ENCODE measurements around the gene KRTAP2-2. TPM values are rescaled to one million over a fixed set of nuclear protein-coding genes. Genes with fewer than 3 reads are reported as not detected.

Gene KRTAP2-2
- polyA plus RNA-seq, 4 donors = not detected

DNA sequence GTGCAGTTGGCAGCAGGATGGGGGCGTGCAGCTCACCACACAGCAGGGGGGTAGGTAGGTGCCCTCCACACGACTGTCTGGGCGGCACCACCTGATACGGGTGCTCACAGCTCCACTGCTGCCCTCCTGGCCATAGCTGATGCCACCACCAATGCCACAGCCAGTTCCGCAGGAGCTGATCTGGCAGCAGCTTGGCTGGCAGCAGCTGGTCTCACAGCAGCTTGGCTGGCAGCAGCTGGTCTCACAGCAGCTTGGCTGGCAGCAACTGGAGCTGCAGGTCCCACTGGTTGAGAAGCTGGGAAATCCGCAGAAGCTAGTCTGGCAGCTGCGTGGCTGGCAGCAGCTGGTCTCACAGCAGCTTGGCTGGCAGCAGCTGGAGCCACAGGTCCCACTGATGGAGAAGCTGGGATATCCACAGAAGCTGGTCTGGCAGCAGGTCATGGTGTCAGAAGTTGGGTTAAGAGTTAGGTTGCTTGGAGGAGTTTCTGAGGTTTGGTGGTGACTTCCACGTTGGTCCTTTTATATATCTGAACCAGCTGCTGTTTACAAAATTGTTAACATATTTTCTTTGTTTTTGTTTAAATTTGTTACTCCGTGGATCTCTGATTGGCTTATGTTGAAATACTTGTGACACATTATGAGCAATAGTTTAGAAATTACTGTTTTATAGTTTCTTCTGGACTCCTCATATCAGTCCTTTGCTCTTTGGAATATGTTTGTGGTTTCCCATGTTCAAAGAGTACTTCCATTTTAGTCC is 28.1 kb downstream of the KRTAP2-2 start, which contains the start of gene KRTAP1-5:
KRTAP1-5 (minus strand) TSS at position 494 of the 757 bp plus-strand sequence; CDS start at position 441, 53 bp downstream.
- no peak for DNase-seq (ENCODE audit: low read depth in 4 of 4, low spot score in 2 of 4)

DNA sequence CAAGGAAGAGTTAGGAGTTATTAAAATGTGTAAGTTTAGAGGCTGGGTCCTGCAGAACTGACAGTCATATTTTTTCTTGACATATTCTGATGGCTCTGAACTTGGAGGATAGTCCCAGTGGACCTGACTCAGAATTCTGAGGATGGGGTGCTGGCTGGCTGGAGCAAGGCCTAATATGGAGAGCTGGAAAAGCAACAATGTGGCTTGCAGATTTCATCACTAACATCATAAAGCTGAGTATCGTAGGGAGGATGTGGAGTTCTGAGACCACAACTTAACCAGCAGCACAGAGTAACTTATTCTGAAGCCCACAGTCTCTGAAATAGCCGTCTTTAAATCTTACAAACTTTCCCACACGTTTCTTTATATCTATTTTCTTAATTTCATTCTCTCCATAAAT is 30.3 kb downstream of the KRTAP2-2 start:
- DNase-seq (ENCODE audit: low read depth in 4 of 4, low spot score in 2 of 4) = no peak

DNA sequence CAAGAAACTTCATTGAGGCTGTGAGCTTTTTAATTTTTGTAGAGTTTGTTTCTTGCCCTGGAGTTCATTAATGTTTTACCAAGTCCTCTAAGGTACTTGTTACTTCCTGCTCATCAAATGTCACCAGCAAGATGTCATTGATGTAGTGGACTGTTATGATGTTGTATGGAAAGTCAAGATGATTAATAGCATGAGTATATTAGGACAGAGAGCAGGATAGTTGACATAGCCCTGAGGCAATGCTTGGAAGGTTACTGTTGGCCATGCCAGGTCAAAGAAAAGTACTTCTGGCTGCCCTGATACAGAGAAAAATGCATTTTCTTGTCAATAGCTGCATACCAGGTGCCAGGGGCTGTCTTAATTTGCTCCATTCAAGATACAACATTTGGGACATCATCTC is 34.7 kb downstream of the KRTAP2-2 start:
- no peak for DNase-seq (ENCODE audit: low read depth in 4 of 4, low spot score in 2 of 4)

DNA sequence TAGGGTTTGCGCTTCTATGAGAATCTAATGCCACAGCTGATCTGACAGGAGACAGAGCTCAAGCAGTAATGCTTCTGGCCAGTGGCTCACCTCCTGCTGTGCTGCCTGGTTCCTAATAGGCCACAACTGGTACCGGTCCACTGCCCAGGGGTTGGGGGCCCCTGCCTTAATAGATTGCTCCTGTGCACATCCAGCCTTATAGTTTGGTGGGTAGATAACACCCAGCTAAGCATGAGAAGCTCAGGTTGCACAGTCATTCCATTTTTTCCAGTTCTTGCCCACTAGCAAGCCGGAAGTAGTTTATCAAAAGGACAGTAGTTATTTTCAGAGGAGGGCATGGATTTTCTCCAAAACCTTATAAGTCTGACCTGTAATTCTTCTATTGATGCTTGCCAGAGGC is 35.6 kb downstream of the KRTAP2-2 start:
- no peak for DNase-seq (ENCODE audit: low read depth in 4 of 4, low spot score in 2 of 4)

DNA sequence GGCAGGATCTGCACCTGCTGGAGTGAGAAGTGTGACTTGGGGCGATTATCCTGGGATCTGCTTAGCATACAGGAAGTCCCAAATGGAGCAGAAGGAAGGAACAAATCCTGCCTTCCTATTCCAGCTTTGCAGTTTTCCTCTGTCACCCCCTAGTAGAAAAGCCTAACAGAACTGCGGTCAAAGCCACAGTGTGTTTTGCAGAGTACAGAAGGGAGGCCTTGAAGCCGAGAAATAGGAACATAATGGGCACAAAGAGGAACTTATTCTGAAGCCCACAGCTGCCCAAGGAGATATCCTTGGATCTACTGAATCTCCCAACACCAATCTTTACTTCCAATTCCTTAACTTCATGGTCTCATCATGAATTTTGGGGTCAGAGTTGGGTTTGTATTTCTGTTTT is 36.5 kb downstream of the KRTAP2-2 start:
- no peak for DNase-seq (ENCODE audit: low read depth in 4 of 4, low spot score in 2 of 4)

DNA sequence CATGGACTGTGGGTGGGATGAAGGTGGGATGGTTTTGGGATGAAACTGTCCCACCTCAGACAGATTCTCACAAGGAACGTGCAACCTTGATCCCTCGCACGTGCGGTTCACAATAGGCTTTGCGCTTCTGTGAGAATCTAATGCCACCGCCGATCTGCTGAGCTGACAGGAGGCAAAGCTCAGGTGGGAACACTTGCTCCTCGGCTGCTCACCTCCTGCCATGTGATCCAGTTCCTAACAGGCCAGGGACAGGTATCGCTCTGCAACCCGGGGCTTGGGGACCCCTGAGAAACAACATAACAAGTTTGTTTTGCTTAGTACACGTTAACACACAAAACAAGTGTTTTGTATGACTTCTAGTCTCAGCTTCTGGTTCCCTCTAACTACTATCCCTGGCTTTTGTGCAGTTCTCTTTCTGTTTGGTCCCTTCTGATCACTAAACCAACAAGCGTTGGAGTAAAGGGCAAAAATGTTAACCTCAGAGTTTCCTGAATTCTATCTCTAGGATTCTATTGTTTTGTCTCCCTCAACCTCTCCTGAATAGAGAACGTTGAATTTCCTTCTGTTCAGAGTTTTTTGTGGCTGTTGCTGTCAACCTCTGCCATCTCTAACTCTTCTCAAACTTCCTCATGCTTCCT is 38.3 kb downstream of the KRTAP2-2 start:
- no peak for DNase-seq (ENCODE audit: low read depth in 4 of 4, low spot score in 2 of 4)

DNA sequence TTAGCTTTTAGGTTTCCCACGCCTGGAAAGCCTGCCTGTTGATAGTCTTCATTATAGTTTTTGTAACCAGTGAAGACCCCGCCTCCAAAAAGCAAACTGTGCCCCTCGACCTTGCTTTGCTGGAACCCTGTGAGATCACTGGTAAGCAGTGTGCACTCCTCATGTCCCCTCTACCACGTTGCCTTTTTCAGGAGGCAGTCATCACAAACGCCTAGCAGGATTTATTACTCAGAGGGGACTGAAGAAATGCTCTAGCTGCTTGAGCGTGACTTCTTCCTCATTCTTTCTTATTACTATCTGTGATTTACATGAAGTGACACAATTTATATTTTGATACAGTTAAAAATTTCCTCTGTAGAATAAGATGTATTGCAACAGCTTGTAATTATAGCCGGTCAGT is 39.6 kb downstream of the KRTAP2-2 start:
- no peak for DNase-seq (ENCODE audit: low read depth in 4 of 4, low spot score in 2 of 4)

DNA sequence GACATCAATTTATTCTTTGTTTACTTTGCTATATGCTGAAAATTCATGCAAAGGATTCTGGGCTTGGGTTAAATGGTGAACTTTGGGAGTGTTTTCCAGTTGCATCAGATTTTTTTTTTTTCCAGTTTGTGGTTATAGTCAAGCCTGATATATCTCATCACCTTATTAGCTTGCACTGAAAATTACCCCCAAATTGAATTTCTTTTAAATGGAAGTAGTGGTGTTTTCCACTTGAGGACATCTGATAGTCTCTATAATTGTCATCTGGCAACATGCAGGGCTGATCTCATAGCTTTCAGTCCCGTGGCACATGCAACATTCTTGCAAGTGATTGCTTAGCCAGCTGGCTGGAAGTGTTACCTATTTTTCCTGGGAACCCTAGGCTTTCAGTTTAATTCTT is 41.4 kb downstream of the KRTAP2-2 start:
- DNase-seq (ENCODE audit: low read depth in 4 of 4, low spot score in 2 of 4) = no peak

DNA sequence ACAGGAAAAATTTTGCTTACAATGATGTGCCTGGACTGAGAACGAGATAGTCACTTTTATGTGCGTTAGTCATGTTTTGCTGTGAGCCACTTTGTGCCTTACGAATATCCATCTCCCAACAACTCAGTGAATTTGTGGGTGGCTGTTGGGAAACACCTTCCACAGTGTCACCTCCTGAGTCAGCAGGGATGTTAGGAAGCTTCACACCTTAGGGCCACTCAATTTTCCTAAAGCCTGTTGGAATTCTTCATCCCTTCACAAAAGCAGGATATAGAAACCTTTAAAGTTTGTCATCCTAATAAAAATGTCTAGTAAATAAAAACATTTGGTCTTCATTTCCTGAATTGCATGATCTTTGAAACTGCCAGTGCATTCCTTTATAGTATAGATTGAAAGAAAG is 41.8 kb downstream of the KRTAP2-2 start:
- DNase-seq (ENCODE audit: low read depth in 4 of 4, low spot score in 2 of 4) = no peak

DNA sequence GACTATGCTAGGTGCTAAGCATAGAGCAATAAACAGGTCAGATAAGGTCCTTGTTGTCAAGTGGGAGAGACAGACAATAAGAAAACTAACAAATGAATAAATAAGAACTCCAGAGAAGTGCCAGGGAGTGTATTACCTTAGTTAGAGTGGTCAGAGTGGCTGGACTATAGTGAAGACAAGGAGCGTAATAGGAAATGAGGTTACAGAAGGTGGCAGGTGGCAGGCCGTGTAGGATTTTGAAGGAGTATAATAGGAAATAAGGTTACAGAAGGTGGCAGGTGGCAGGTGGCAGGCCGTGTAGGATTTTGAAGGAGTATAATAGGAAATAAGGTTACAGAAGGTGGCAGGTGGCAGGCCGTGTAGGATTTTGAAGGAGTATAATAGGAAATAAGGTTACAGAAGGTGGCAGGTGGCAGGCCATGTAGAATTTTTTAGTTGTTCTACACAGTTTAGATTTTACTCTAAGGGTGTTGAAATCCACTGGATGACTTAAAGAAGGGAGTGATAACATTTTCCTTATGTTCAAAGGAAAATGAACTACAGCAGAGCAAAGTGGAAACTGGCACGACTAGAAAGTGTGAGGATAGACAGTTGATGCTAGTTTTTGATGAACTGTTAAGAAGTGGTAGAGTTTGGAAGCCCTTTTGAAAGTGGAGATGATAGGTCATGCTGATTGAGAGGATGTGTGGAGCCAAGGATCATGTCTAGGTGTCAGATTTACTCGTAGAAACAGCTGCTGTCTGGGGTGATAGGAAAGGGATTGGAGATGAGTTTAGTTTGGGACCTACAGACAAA is 42.5 kb downstream of the KRTAP2-2 start:
- DNase-seq (ENCODE audit: low read depth in 4 of 4, low spot score in 2 of 4) = no peak

DNA sequence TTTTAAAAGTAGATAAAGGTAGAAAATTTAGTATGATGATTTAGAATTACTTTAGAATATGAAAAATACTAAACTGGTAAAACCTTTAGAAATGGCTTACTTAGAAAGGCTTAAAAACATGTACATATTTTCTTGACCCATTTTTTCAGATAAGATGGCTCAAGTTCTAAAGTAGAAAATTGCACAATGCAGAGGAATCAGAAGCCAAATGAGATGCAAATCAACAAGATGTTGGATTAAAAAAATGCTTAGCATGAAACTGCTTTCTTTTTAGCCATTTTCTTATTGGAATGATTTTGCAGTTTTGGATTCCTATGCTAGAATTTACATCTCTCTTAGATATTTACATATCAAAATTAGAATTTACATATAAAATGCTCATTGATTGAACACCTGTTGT is 44.6 kb downstream of the KRTAP2-2 start:
- no peak for DNase-seq (ENCODE audit: low read depth in 4 of 4, low spot score in 2 of 4)

DNA sequence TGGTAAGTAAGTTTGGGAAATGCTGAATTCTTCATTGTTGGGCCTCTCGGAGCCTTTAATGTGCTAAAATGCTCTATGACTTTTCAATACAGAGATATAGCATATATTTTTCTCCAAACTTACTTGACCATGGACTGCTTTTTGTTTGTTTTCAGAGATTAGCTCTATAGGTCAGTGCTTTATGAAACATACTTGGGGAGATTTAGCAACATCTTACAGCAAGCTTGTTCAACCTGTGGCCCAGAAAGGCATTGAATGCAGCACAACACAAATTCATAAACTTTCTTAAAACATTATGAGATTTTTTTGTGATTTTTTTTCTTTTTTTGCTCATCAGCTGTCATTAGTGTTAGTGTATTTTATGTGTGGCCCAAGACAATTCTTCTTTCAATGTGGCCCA is 45.1 kb downstream of the KRTAP2-2 start:
- no peak for DNase-seq (ENCODE audit: low read depth in 4 of 4, low spot score in 2 of 4)

DNA sequence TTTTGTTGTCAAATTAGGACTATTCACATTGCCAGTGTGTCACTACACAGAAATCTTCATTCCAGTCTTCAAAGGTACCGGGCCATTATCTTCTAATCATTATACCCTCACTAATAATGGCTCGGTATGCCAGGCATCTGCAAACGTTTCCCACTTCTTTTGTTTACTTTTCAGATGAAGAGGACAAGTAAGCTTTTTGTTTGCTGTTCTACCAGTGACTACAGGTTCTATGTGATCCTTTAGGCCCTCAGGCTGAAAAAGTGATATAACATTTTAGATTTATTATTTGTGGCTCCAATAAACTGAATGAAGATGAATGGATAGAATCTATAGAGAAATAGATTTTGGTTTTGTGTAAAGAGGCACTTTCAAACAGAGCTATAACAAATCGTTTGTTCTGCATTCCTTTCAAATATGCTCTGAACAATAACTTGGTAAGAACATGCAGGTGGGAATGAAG is 45.7 kb downstream of the KRTAP2-2 start:
- no peak for DNase-seq (ENCODE audit: low read depth in 4 of 4, low spot score in 2 of 4)

DNA sequence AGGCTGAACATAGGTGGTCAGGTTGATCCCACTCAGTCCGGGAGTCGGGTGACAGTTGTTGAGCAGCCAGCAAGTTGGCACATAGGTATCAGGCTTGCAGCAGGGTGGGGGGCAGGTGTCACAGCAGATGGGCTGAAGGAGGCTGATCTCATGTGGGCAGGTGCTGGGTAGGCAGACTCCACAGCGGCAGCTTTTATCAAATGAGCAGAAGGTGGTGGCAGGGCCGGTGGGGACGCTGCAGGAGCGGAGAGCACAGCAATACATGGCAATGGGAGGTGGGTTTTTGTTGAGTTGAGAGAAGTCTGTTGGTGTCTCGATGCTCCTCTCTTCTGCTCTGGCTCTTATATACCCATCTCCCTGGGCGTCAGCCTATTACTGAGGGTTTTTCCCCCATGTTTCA is 46.2 kb downstream of the KRTAP2-2 start, which contains the start of gene KRTAP3-1:
KRTAP3-1 (minus strand) TSS at position 318 of the 400 bp plus-strand sequence; CDS start at position 264, 54 bp downstream.
- no peak for DNase-seq (ENCODE audit: low read depth in 4 of 4, low spot score in 2 of 4)

Other genes starting within 250 kb of the KRTAP2-2 start
- 10 to 100 TPM; 41.1 to 72.4 (median 42.9) TPM for gene KRT10, start 232.6 kb downstream of the KRTAP2-2 start, polyA plus RNA-seq (ENCODE audit: insufficient read length in 4 of 4)
- under 1 TPM in 1 of 4 donors, not detected in 3; 0.28 TPM for gene KRT12, start 188.0 kb downstream of the KRTAP2-2 start, polyA plus RNA-seq (ENCODE audit: insufficient read length in 4 of 4)
- gene KRT20, start 170.0 kb downstream of the KRTAP2-2 start, polyA plus RNA-seq (ENCODE audit: insufficient read length in 4 of 4) = under 1 TPM in 2 of 4 donors, not detected in 2; 0.20 to 0.24 TPM
- 1 to 10 TPM in 3 of 4 donors, under 1 TPM in 1; 0.57 to 2.3 (median 1.6) TPM for gene KRT23, start 117.6 kb downstream of the KRTAP2-2 start, polyA plus RNA-seq (ENCODE audit: insufficient read length in 4 of 4)
- gene KRT39, start 88.3 kb downstream of the KRTAP2-2 start, polyA plus RNA-seq (ENCODE audit: insufficient read length in 4 of 4) = under 1 TPM in 1 of 4 donors, not detected in 3; 0.09 TPM
- under 1 TPM in 1 of 4 donors, not detected in 3; 0.08 TPM for gene KRT40, start 70.9 kb downstream of the KRTAP2-2 start, polyA plus RNA-seq (ENCODE audit: insufficient read length in 4 of 4)
- gene KRTAP3-3, start 61.1 kb downstream of the KRTAP2-2 start, polyA plus RNA-seq (ENCODE audit: insufficient read length in 4 of 4) = not detected
- not detected for gene KRTAP3-2, start 55.3 kb downstream of the KRTAP2-2 start, polyA plus RNA-seq (ENCODE audit: insufficient read length in 4 of 4)
- gene KRTAP3-1, start 46.1 kb downstream of the KRTAP2-2 start, polyA plus RNA-seq (ENCODE audit: insufficient read length in 4 of 4) = not detected
- not detected for gene KRTAP1-5, start 28.0 kb downstream of the KRTAP2-2 start, polyA plus RNA-seq (ENCODE audit: insufficient read length in 4 of 4)
- not detected for gene KRTAP1-4, start 25.0 kb downstream of the KRTAP2-2 start, polyA plus RNA-seq (ENCODE audit: insufficient read length in 4 of 4)
- gene KRTAP1-3, start 20.4 kb downstream of the KRTAP2-2 start, polyA plus RNA-seq (ENCODE audit: insufficient read length in 4 of 4) = not detected
- gene KRTAP1-1, start 13.8 kb downstream of the KRTAP2-2 start, polyA plus RNA-seq (ENCODE audit: insufficient read length in 4 of 4) = not detected
- gene KRTAP2-1, start 7.9 kb downstream of the KRTAP2-2 start, polyA plus RNA-seq (ENCODE audit: insufficient read length in 4 of 4) = not detected
- gene KRTAP2-3, start 4.9 kb upstream of the KRTAP2-2 start, polyA plus RNA-seq (ENCODE audit: insufficient read length in 4 of 4) = not detected
- gene KRTAP2-4, start 10.6 kb upstream of the KRTAP2-2 start, polyA plus RNA-seq (ENCODE audit: insufficient read length in 4 of 4) = not detected
- not detected for gene KRTAP4-7, start 28.9 kb upstream of the KRTAP2-2 start, polyA plus RNA-seq (ENCODE audit: insufficient read length in 4 of 4)
- not detected for gene KRTAP4-8, start 42.9 kb upstream of the KRTAP2-2 start, polyA plus RNA-seq (ENCODE audit: insufficient read length in 4 of 4)
- gene KRTAP4-16, start 47.0 kb upstream of the KRTAP2-2 start, polyA plus RNA-seq (ENCODE audit: insufficient read length in 4 of 4) = not detected
- not detected for gene KRTAP4-9, start 50.2 kb upstream of the KRTAP2-2 start, polyA plus RNA-seq (ENCODE audit: insufficient read length in 4 of 4)
- gene KRTAP4-11, start 63.1 kb upstream of the KRTAP2-2 start, polyA plus RNA-seq (ENCODE audit: insufficient read length in 4 of 4) = not detected
- not detected for gene KRTAP4-12, start 69.0 kb upstream of the KRTAP2-2 start, polyA plus RNA-seq (ENCODE audit: insufficient read length in 4 of 4)
- not detected for gene KRTAP4-6, start 85.3 kb upstream of the KRTAP2-2 start, polyA plus RNA-seq (ENCODE audit: insufficient read length in 4 of 4)
- gene KRTAP4-5, start 94.6 kb upstream of the KRTAP2-2 start, polyA plus RNA-seq (ENCODE audit: insufficient read length in 4 of 4) = not detected
- gene KRTAP4-4, start 105.5 kb upstream of the KRTAP2-2 start, polyA plus RNA-seq (ENCODE audit: insufficient read length in 4 of 4) = not detected
- gene KRTAP4-3, start 113.0 kb upstream of the KRTAP2-2 start, polyA plus RNA-seq (ENCODE audit: insufficient read length in 4 of 4) = not detected
- not detected for gene KRTAP4-2, start 123.0 kb upstream of the KRTAP2-2 start, polyA plus RNA-seq (ENCODE audit: insufficient read length in 4 of 4)
- gene KRTAP4-1, start 129.7 kb upstream of the KRTAP2-2 start, polyA plus RNA-seq (ENCODE audit: insufficient read length in 4 of 4) = not detected
- gene KRTAP9-1, start 134.7 kb upstream of the KRTAP2-2 start, polyA plus RNA-seq (ENCODE audit: insufficient read length in 4 of 4) = not detected
- not detected for gene KRTAP9-2, start 171.4 kb upstream of the KRTAP2-2 start, polyA plus RNA-seq (ENCODE audit: insufficient read length in 4 of 4)
- gene KRTAP9-3, start 177.2 kb upstream of the KRTAP2-2 start, polyA plus RNA-seq (ENCODE audit: insufficient read length in 4 of 4) = not detected
- not detected for gene KRTAP9-8, start 182.8 kb upstream of the KRTAP2-2 start, polyA plus RNA-seq (ENCODE audit: insufficient read length in 4 of 4)
- gene KRTAP9-4, start 194.5 kb upstream of the KRTAP2-2 start, polyA plus RNA-seq (ENCODE audit: insufficient read length in 4 of 4) = not detected
- gene KRTAP9-9, start 200.2 kb upstream of the KRTAP2-2 start, polyA plus RNA-seq (ENCODE audit: insufficient read length in 4 of 4) = not detected
- under 1 TPM in 3 of 4 donors, not detected in 1; 0.09 to 0.14 (median 0.10) TPM for gene KRTAP9-6, start 210.1 kb upstream of the KRTAP2-2 start, polyA plus RNA-seq (ENCODE audit: insufficient read length in 4 of 4)
- gene KRTAP9-7, start 220.5 kb upstream of the KRTAP2-2 start, polyA plus RNA-seq (ENCODE audit: insufficient read length in 4 of 4) = not detected
- gene KRTAP29-1, start 247.6 kb upstream of the KRTAP2-2 start, polyA plus RNA-seq (ENCODE audit: insufficient read length in 4 of 4) = not detected